WERI-Rb-1 (cell line): Measurements from ENCODE around the gene SNRNP200.

Source experiments
- DNase-seq: peaks from one replicate; pipeline ENCODE4 v3.0.0-alpha.2; 2020
- H3K27ac ChIP-seq: fragments of 250-450 bp; sonication (Bioruptor Pico); 2 replicates; pipeline ENCODE4 v1.5.1; 2020; ENCODE audit warnings: mild to moderate bottlenecking, moderate library complexity
- H3K27me3 ChIP-seq: fragments of 250-450 bp; sonication (Bioruptor Pico); 2 replicates; pipeline ENCODE4 v1.5.1; 2021; ENCODE audit warnings: mild to moderate bottlenecking, low read depth, moderate library complexity; ENCODE audit not compliant: insufficient read depth, severe bottlenecking
- H3K36me3 ChIP-seq: fragments of 250-450 bp; sonication (Bioruptor Pico); 2 replicates; pipeline ENCODE4 v1.5.1; 2020; ENCODE audit warnings: mild to moderate bottlenecking, moderate library complexity
- H3K4me3 ChIP-seq: 2 replicates; pipeline ENCODE4 v1.5.1; 2011; ENCODE audit warnings: low read depth, mild to moderate bottlenecking, control low read depth, low read length
- H3K9me3 ChIP-seq: fragments of 250-450 bp; sonication (Bioruptor Pico); 2 replicates; pipeline ENCODE4 v1.5.1; 2021; ENCODE audit warnings: mild to moderate bottlenecking, moderate library complexity; ENCODE audit not compliant: severe bottlenecking
- TF ChIP-seq, protein P1 (sequence below): IDR thresholded peaks from 2 replicates; pipeline ENCODE4 v1.5.1; 2011; ENCODE audit warnings: low read depth, mild to moderate bottlenecking, control low read depth, inconsistent platforms, low read length

SNRNP200 gene

DNA sequence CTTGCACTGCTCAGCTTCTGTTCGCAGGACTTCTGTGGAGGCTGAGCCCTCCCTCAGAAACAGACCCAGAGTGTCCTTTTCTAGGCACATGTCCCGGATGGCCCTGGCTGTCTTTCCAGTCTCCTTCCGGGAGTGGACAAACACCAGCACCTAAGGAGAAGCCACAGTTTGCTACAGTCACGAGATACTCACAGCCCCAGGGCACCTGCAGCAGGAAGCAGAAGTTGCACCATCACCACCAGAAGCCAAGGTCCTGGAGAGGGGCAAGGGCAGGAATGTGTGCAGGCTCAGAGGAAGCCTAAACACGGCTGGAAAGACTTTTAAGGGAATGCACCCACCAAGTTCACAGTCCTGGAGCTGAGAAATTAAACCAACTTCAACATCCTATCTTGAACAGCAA, 13.6 kb downstream of the SNRNP200 start:
- H3K27ac ChIP-seq, result no peak overlapping the region
- TF ChIP-seq, protein P1, sequence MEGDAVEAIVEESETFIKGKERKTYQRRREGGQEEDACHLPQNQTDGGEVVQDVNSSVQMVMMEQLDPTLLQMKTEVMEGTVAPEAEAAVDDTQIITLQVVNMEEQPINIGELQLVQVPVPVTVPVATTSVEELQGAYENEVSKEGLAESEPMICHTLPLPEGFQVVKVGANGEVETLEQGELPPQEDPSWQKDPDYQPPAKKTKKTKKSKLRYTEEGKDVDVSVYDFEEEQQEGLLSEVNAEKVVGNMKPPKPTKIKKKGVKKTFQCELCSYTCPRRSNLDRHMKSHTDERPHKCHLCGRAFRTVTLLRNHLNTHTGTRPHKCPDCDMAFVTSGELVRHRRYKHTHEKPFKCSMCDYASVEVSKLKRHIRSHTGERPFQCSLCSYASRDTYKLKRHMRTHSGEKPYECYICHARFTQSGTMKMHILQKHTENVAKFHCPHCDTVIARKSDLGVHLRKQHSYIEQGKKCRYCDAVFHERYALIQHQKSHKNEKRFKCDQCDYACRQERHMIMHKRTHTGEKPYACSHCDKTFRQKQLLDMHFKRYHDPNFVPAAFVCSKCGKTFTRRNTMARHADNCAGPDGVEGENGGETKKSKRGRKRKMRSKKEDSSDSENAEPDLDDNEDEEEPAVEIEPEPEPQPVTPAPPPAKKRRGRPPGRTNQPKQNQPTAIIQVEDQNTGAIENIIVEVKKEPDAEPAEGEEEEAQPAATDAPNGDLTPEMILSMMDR, result no peak
- no peaks in the 10 kb centered on the region for H3K9me3 ChIP-seq
- no peaks in the 10 kb centered on the region for H3K27me3 ChIP-seq
- peaks cover 99% of the 10 kb centered on the region for H3K36me3 ChIP-seq
- H3K4me3 ChIP-seq, result no peak overlapping the region
- no peak for DNase-seq

DNA sequence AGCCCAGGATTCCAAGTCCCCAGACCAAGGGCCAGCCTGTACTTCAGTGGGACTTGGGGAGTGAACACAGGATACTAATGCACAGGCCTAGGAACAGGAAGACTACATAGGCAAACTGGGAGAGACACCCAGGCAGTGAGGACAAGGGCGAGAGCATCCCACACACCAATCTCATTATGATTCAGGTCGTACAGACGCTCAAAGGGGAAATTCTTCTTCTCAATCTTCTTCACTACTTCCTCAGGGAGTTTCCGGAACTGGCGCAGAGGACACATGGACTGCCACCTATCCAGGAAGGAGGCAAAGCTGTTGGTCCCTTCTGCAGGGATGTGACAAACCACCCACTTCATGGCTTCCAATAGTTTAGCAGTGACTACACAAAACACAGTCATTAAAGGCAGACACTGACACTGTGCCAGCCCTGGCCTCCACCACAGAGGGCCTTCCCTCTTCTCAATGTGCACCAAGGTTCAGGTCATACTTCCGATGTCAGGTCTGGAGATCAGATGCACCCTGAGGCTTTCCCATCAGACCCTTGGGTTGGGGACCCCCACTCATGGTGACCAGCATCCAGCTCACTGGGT, 18.0 kb downstream of the SNRNP200 start:
- Histone ChIP-seq H3K27ac (no peak overlapping the region), H3K4me3 (no peak overlapping the region), H3K36me3 (peaks cover 100% of the 10 kb centered on the region), H3K9me3 (no peaks in the 10 kb centered on the region), H3K27me3 (no peaks in the 10 kb centered on the region)
- TF ChIP-seq, protein P1, result no peak
- no peak for DNase-seq

DNA sequence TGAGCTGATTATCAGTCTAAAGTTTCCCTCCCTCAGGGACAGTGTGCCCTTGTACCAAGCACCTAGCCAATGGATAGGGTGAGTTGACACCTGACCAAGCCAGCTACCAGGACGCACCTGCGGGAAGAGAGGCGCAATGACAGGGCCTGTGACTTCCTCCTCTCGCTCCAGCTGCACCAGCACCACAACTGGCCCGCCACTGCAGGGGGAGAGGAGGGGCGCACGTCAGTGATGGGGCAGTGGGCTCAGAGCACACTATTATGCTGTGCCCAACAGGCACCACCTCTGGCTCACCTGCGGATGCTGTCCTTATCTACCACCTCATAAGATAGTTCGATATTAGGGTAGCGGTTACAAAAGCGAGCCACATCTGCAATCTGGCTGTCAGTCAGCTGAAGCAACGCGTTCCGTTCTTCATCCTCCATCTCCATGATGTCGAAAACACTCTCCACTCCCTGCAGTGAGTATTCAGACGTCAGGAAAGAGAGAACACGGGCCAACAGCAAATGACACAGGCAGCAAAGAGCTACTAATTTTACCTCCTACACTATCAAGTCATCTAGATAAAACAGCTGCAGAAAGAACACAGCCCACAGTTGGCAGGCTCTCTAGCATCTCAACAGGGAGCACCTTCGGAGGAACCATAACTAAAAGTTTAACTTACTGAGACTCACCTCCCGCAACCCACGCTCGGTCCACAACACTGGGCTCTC, 28.4 kb downstream of the SNRNP200 start:
- H3K4me3 ChIP-seq, result no peak overlapping the region
- no peak overlapping the region for H3K27ac ChIP-seq
- H3K36me3 ChIP-seq, result peaks cover 92% of the 10 kb centered on the region
- DNase-seq, result no peak
- H3K9me3 ChIP-seq, result no peaks in the 10 kb centered on the region
- H3K27me3 ChIP-seq, result no peaks in the 10 kb centered on the region
- TF ChIP-seq, protein P1, result no peak

DNA sequence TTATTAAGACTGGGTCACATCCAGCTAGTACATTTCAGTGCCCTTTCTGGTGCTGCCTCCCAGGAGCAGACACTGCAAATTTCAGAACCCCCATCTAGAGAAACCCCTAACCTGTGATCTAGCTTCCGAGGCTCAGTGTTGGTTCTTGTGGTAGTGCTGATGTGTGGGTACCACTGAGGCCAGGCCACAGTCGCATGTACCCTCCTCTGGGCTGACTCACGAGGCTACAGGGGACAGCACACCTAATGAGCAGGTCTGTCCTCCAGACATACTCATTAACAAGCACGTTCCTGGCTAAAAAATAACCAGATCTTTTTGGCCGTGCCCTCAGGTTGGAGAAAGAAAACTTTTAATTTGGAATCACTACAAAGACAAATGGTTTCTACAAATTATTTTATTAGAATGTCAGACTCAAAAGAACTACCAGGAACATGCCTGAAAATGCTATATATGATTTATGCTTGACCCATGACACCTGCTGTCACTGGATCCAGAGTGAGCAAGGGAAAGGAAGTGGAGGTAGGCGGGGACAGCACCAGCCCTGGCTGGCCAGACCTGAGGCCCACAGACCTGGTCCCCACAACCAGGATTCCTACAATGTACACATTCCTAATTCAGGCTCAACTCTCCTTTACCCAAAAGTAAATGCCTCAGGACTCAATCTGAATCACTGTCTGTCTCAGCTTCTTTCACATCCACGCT, 30.8 kb downstream of the SNRNP200 start:
- H3K27ac ChIP-seq, result no peak overlapping the region
- TF ChIP-seq, protein P1, result no peak
- DNase-seq, result no peak
- H3K36me3 ChIP-seq, result peaks cover 85% of the 10 kb centered on the region
- no peaks in the 10 kb centered on the region for H3K9me3 ChIP-seq
- no peak overlapping the region for H3K4me3 ChIP-seq
- H3K27me3 ChIP-seq, result no peaks in the 10 kb centered on the region

DNA sequence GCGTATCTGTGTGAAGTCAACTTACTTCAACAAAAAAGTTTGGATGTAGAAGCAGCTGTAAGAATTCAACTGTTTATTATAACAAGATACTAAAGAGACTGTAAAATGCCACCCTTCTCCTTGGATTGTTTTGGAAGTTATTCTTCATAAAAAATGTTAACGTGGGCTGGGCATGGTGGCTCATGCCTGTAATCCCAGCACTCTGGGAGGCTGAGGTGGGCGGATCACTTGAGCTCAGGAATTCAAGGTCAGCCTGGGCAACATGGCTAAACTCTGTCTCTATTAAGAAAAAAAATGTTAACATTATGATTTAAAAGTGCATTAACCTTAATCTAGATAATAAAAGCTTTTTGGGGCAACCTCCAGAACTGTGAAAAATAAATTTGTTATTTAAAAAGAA, 31.6 kb downstream of the SNRNP200 start:
- H3K36me3 ChIP-seq, result peaks cover 85% of the 10 kb centered on the region
- no peaks in the 10 kb centered on the region for H3K9me3 ChIP-seq
- DNase-seq, result no peak
- H3K4me3 ChIP-seq, result no peak overlapping the region
- TF ChIP-seq, protein P1, result no peak
- H3K27ac ChIP-seq, result no peak overlapping the region
- no peaks in the 10 kb centered on the region for H3K27me3 ChIP-seq
